Progenitor cell of endocrine pancreas (in vitro differentiated cells): ENCODE results near the gene LRBA. TPM values are rescaled to one million over a fixed set of nuclear protein-coding genes. Genes with fewer than 3 reads are reported as not detected.

Experiments
- DNase-seq: peaks from one replicate; pipeline ENCODE4 v3.0.0; 2021; ENCODE audit warnings: low spot score; ENCODE audit not compliant: unreplicated experiment
- H3K27ac Mint-ChIP-seq: 2 replicates; pipeline ENCODE4 v1.8.0; 2021; ENCODE audit warnings: mild to moderate bottlenecking, moderate library complexity, mixed read lengths
- H3K27me3 Mint-ChIP-seq: 2 replicates; pipeline ENCODE4 v1.8.0; 2021; ENCODE audit warnings: mixed read lengths
- H3K36me3 Mint-ChIP-seq: 2 replicates; pipeline ENCODE4 v1.8.0; 2022; ENCODE audit warnings: mixed read lengths; ENCODE audit not compliant: insufficient read depth
- H3K4me1 Mint-ChIP-seq: 2 replicates; pipeline ENCODE4 v1.8.0; 2021; ENCODE audit warnings: low read depth, mixed read lengths
- H3K4me3 Mint-ChIP-seq: 2 replicates; pipeline ENCODE4 v1.8.0; 2021; ENCODE audit warnings: low read depth, mild to moderate bottlenecking, moderate library complexity, mixed read lengths
- H3K9me3 Mint-ChIP-seq: 2 replicates; pipeline ENCODE4 v1.8.0; 2021; ENCODE audit warnings: low read depth, mixed read lengths
- total RNA-seq: library from RNA; stranded (reverse); gene quantifications from 2 replicates; pipeline ENCODE4 v1.2.1, GENCODE V29; 2021
- TF ChIP-seq, protein P1 (sequence below): fragments of 200-600 bp; sonication (generic); IDR thresholded peaks from one replicate; pipeline ENCODE4 v1.5.0; 2021; ENCODE audit warnings: antibody characterized with exemption, mild to moderate bottlenecking; ENCODE audit not compliant: unreplicated experiment

LRBA gene
- total RNA-seq, 1 donor from 2014 or later, result 95.2 TPM

DNA sequence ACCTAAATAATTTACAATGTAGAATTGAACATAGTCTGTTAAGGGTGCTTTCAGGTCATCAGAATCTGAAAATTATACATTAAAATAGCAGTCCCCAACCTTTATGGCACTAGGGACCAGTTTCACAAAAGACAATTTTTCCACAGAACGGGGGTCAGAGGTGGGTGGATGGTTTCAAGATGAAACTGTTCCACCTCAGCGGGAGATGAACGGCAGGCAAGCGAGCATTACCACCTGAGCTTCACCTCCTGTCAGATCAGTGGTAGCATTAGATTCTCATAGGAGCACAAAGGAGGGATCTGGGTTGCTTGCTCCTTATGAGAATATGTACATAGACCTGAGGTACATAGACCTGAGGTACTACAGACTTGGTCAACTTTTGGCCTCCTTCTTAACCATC is 29.0 kb downstream of the LRBA start:
- no peak overlapping the region for H3K4me3 Mint-ChIP-seq
- no peaks in the 10 kb centered on the region for H3K27me3 Mint-ChIP-seq
- H3K9me3 Mint-ChIP-seq, result peaks cover under 1% of the 10 kb centered on the region
- peaks cover 5% of the 10 kb centered on the region for H3K36me3 Mint-ChIP-seq
- no peak overlapping the region for H3K27ac Mint-ChIP-seq
- TF ChIP-seq, protein P1, sequence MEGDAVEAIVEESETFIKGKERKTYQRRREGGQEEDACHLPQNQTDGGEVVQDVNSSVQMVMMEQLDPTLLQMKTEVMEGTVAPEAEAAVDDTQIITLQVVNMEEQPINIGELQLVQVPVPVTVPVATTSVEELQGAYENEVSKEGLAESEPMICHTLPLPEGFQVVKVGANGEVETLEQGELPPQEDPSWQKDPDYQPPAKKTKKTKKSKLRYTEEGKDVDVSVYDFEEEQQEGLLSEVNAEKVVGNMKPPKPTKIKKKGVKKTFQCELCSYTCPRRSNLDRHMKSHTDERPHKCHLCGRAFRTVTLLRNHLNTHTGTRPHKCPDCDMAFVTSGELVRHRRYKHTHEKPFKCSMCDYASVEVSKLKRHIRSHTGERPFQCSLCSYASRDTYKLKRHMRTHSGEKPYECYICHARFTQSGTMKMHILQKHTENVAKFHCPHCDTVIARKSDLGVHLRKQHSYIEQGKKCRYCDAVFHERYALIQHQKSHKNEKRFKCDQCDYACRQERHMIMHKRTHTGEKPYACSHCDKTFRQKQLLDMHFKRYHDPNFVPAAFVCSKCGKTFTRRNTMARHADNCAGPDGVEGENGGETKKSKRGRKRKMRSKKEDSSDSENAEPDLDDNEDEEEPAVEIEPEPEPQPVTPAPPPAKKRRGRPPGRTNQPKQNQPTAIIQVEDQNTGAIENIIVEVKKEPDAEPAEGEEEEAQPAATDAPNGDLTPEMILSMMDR, result no peak
- H3K4me1 Mint-ChIP-seq, result no peaks in the 10 kb centered on the region
- no peak for DNase-seq

DNA sequence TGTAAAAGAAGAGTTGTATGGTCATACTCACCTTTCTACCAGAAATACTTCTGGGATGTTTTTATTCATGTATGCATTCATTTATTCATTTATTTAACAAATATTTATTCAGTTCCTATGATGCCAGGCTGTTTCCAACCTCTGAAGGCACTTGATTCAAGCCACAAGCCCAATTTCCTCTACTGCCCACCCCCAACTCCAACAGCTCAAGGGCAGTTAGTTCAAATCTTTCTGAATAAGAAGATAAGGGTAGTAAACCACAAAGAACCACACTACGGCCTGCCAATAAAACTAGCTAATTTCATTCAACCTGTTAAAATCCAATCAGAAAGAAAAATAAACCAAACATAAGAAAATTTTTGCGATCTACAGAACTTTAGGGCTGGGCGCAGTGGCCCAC is 31.2 kb downstream of the LRBA start:
- no peak for DNase-seq
- Mint-ChIP-seq H3K4me1 (no peaks in the 10 kb centered on the region), H3K4me3 (no peak overlapping the region), H3K36me3 (peaks cover 19% of the 10 kb centered on the region), H3K9me3 (peaks cover 11% of the 10 kb centered on the region), H3K27ac (no peak overlapping the region), H3K27me3 (no peaks in the 10 kb centered on the region)
- TF ChIP-seq, protein P1, result no peak

DNA sequence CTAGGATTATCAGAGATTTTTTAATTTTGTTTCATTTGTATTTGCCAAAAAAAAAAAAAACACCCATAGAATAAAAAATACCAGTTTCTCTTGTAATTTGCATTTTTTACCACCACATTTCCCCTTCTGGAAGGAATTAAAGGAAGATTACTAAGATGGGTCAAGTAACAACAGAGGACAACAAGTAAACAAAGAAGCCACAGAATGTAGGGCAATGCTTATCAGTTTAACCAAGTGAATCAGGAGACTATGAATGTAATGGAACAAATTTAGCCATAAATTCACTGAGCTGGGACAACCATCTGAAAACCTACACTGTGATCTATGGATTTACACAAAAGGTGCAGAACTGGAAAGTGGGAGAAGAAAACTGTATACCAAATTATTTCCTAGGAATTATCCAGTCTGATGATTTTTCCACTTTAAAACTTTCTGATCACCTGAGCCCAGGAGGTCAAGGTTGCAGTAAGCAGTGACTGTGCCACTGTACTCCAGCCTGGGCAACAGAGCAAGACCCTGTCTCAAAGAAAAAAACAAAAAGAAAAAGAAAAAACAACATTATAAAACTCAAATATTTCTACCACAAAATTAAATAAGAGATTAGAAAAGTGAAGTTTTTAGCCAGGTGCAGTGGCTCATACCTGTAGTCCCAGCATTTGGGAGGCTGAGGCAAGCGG is 32.4 kb downstream of the LRBA start:
- Mint-ChIP-seq H3K36me3 (peaks cover 21% of the 10 kb centered on the region), H3K27ac (no peak overlapping the region), H3K9me3 (peaks cover 15% of the 10 kb centered on the region), H3K27me3 (no peaks in the 10 kb centered on the region), H3K4me1 (no peaks in the 10 kb centered on the region), H3K4me3 (no peak overlapping the region)
- TF ChIP-seq, protein P1, result no peak
- no peak for DNase-seq

DNA sequence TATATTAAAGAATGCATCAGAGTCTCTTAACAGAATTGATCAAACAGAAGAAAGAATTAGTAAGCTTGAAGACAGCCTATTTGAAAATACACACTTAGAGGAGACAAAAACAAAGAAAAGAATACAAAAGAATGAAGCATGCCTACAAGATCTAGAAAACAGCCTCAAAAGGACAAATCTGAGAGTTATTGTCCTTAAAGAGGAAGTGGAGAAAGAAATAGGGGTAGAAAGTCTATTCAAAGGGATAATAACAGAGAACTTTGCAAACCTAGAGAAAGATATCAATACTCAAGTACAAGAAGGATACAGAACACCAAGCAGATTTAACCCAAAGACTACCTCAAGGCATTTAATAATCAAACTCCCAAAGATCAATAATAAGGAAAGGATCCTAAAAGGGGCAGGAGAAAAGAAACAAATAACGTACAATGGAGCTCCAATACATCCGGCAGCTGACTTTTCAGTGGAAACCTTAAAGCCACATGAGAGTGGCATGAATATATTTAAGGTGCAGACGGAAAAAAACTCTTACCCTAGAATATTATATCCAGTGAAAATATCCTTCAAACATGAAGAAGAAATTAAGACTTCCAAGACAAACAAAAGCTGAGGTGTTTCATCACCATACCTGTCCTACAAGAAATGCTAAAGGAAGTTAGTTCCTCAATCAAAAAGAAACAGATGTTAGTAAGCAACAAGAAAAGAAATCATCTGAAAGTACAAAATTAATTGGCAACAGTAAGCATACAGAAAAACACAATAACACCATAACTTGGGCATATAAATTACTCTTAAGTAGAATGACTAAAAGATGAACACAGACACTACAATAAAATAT is 36.1 kb downstream of the LRBA start:
- H3K4me1 Mint-ChIP-seq, result peaks cover 12% of the 10 kb centered on the region
- DNase-seq, result no peak
- peaks cover 21% of the 10 kb centered on the region for H3K36me3 Mint-ChIP-seq
- no peak overlapping the region for H3K4me3 Mint-ChIP-seq
- H3K27me3 Mint-ChIP-seq, result no peaks in the 10 kb centered on the region
- no peak overlapping the region for H3K27ac Mint-ChIP-seq
- peaks cover 15% of the 10 kb centered on the region for H3K9me3 Mint-ChIP-seq
- TF ChIP-seq, protein P1, result no peak

DNA sequence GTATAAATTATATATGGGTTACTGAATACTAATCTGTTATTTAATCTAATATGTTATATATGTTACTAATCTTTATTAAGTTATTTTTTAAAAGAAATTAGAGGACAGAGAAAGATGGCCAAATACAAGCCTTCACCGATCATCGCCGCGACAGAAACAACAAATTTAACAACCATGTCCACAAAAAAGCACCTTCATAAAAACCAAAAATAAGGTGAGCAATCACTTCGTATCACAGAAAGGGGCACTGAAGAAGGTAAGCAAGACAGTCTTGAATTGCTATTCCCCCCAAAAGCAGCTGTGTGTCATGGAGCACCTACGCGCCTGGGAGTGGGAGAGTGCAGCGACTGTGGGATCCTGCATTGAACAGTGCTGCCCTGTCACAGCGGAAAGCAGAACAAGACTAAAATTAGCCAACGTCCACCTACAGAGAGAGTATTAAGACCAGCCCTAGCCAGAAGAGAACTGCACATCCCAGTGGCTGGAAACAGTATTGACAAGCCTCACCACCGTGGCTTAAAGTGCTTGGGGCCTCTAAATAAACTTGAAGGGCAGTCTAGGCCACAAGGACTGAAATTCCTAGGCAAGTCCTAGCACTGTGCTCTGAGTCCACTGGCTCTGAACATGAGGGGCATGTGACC is 38.5 kb downstream of the LRBA start:
- DNase-seq, result no peak
- peaks cover 19% of the 10 kb centered on the region for H3K36me3 Mint-ChIP-seq

More for the DNA sequence above, 38.5 kb downstream of the LRBA start:
- Mint-ChIP-seq H3K4me1 (peaks cover 18% of the 10 kb centered on the region), H3K9me3 (peaks cover 15% of the 10 kb centered on the region), H3K27ac (no peak overlapping the region), H3K4me3 (no peak overlapping the region), H3K27me3 (no peaks in the 10 kb centered on the region)
- TF ChIP-seq, protein P1, result peak; percentile 35
